Gastrocnemius medialis (tissue), 4 donors: ENCODE measurements around the gene LDB3. TPM values are rescaled to one million over a fixed set of nuclear protein-coding genes. Genes with fewer than 3 reads are reported as not detected.
A peak's percentile ranks its signal among the peaks of the same experiment; 100 is the strongest.

Source experiments
- ATAC-seq, 2 donors: fragments of 150-250 bp; one replicate each; pipeline ENCODE4 v1.9.1; 2016
- DNase-seq, 2 donors: peaks; one replicate each; pipeline ENCODE4 v3.0.0-alpha.2; 2019
- H3K27ac ChIP-seq, 4 donors: fragments of 200-600 bp; sonication (generic); 1 replicate in 1 of 4; 2 replicates in 3 of 4; pipeline ENCODE4 v1.5.1; 2016 to 2018; ENCODE audit warnings: mild to moderate bottlenecking in 2 of 4, moderate library complexity in 1 of 4
- H3K27me3 ChIP-seq, 3 donors: fragments of 200-600 bp; sonication (generic) in 2 of 3; 1 replicate in 1 of 3; 2 replicates in 2 of 3; pipeline versions ENCODE4 v1.5.1 to v1.6.0; 2016 to 2019; ENCODE audit warnings: mild to moderate bottlenecking in 1 of 3, moderate library complexity in 1 of 3
- H3K36me3 ChIP-seq, 2 donors: fragments of 200-600 bp; sonication (generic) in 1 of 2; one replicate each; pipeline ENCODE4 v1.5.1; 2017 to 2018
- H3K4me1 ChIP-seq, 2 donors: fragments of 200-600 bp; sonication (generic) in 1 of 2; one replicate each; pipeline ENCODE4 v1.5.1; 2016 to 2017; ENCODE audit warnings: mild to moderate bottlenecking in 2 of 2
- H3K4me3 ChIP-seq, 4 donors: fragments of 200-600 bp; sonication (generic) in 3 of 4; 1 replicate in 1 of 4; 2 replicates in 3 of 4; pipeline ENCODE4 v1.5.1; 2016 to 2019; ENCODE audit warnings: mild to moderate bottlenecking in 2 of 4
- H3K9me3 ChIP-seq, 3 donors: fragments of 200-600 bp; sonication (generic) in 2 of 3; 1 replicate in 1 of 3; 2 replicates in 2 of 3; pipeline ENCODE4 v1.5.1; 2016 to 2019
- POLR2A ChIP-seq, 2 donors: fragments of 450-650 bp; IDR thresholded peaks; one replicate each; pipeline ENCODE4 v1.6.1; 2017; ENCODE audit warnings: antibody characterized with exemption in 2 of 2, mild to moderate bottlenecking in 2 of 2, moderate library complexity in 2 of 2
- in situ Hi-C, 4 donors: fragments of 200-750 bp; cut with MboI; loops; one replicate each; pipeline versions ENCODE4 v1.15.0 to v1.8.0; 2017; ENCODE audit warnings: low sequenced_read_pairs in 4 of 4
- intact Hi-C: fragments of 100-400 bp; cut with DNase I; formaldehyde crosslinking; loops from one replicate; pipeline ENCODE4 v1.15.1; 2023; ENCODE audit warnings: low total_unique reads
- total RNA-seq, 4 donors: library from RNA; depleted of rRNA; stranded (reverse); fragments of >200 nt; gene quantifications; one replicate each; pipeline versions ENCODE4 v1.1.0 to v1.2.3, GENCODE V29; 2016
- TF ChIP-seq, protein P1 (sequence below), 5 experiments: fragments of 450-650 bp in 3 of 5; fragments of 200-600 bp in 2 of 5; sonication (generic) in 2 of 5; IDR thresholded peaks in 4 of 5; conservative IDR thresholded peaks in 1 of 5; 1 replicate in 4 of 5; 2 replicates in 1 of 5; pipeline ENCODE4 v1.5.1; 2016 to 2019; ENCODE audit warnings: antibody characterized with exemption in 5 of 5, mild to moderate bottlenecking in 3 of 5, moderate library complexity in 3 of 5

The LDB3 gene
- total RNA-seq, 4 donors from 2014 or later: 164 to 305 (median 227) TPM

DNA sequence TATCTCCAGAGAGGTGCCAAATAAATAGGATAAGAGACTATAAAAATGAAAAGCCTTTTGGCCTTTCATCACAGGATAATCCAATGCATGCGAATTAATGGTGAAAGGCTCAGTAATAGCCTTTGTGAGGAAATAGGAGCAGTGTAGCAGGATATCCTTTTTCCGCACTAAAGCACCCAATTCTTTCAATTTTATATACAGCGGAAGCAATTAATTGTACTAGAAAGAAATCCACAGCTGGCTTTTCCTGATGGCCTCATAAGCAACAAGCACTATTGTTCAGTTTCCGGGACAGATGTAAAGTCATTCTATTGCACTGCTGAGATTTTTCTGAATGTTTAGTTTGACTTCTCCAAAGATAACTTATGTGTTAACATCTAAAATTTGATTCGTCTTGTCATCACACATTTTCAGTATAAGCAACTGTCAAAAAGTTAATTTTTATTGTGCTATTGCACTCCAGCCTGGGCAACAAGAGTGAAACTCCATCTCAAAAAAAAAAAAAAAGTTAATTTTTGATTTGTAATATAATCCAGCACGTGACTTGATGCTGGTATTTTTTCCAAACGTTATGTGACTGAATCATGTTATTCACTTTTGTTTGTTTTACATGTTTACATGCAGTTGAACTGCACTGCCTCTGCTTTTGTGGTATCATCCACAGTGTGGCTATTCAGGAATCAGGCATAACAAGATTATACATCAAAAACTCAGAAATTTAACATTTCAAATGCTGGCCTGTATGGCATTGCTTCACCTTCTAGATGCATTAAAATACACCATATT is 79.7 kb downstream of the LDB3 start:
- peaks cover 8% of the 10 kb centered on the region in 2 donors for H3K4me1 ChIP-seq
- no peak overlapping the region for H3K4me3 ChIP-seq
- in situ Hi-C loops: no loop called here
- no peak overlapping the region for H3K27ac ChIP-seq
- ATAC-seq (no peak), DNase-seq (no peak)
- no peaks in the 10 kb centered on the region for H3K27me3 ChIP-seq
- intact Hi-C loops: no loop called here
- TF ChIP-seq, protein P1, sequence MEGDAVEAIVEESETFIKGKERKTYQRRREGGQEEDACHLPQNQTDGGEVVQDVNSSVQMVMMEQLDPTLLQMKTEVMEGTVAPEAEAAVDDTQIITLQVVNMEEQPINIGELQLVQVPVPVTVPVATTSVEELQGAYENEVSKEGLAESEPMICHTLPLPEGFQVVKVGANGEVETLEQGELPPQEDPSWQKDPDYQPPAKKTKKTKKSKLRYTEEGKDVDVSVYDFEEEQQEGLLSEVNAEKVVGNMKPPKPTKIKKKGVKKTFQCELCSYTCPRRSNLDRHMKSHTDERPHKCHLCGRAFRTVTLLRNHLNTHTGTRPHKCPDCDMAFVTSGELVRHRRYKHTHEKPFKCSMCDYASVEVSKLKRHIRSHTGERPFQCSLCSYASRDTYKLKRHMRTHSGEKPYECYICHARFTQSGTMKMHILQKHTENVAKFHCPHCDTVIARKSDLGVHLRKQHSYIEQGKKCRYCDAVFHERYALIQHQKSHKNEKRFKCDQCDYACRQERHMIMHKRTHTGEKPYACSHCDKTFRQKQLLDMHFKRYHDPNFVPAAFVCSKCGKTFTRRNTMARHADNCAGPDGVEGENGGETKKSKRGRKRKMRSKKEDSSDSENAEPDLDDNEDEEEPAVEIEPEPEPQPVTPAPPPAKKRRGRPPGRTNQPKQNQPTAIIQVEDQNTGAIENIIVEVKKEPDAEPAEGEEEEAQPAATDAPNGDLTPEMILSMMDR (IDR thresholded peaks at IDR 0.05 in 4 of 5, conservative IDR thresholded peaks at IDR 0.05 in 1 of 5): no peak
- no peak for TF ChIP-seq POLR2A (IDR thresholded peaks at IDR 0.05)
- H3K36me3 ChIP-seq: no peaks in the 10 kb centered on the region
- no peaks in the 10 kb centered on the region for H3K9me3 ChIP-seq

DNA sequence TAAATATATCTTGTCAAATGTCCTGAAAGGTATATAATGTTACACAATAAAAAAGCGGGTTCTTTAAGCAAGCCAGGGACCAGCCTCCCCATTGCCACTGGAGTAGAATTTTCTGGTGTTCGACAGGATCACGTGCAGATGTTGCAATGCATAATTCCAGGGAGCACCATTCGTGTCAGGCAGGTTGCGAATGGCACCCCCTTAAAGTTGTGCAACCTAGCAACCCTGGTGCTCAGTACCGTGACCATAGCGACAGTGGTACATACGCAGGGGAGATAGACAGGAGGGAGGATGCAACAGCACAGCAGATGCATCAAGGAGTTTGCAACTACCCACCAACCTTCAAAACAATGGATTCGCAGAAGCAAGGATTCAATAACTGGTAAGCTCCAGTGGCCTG is 81.5 kb downstream of the LDB3 start:
- DNase-seq (no peak), ATAC-seq (no peak)
- H3K36me3 ChIP-seq: no peaks in the 10 kb centered on the region
- no peak overlapping the region for H3K27ac ChIP-seq
- H3K4me3 ChIP-seq: no peak overlapping the region
- no peaks in the 10 kb centered on the region for H3K9me3 ChIP-seq
- intact Hi-C loops: no loop called here
- no peaks in the 10 kb centered on the region for H3K27me3 ChIP-seq
- TF ChIP-seq, protein P1 (IDR thresholded peaks at IDR 0.05 in 4 of 5, conservative IDR thresholded peaks at IDR 0.05 in 1 of 5): no peak
- no peak for TF ChIP-seq POLR2A (IDR thresholded peaks at IDR 0.05)
- in situ Hi-C loops: no loop called here
- H3K4me1 ChIP-seq: peaks cover 26 to 27% of the 10 kb centered on the region in 2 donors

DNA sequence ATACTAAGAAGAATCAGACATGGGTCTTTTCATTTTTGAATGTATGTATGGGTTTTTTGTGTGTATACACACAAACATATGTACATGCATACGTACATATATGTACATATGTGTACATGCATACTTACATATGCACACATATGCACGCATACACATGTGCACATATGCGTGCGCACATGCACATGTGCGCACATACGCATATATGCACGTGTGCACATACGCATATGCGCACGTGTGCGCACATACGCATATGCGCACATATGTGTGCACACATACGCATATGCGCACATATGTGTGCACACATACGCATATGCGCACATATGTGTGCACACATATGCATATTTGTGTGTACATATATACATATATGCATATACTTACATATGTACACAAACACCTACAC is 83.2 kb downstream of the LDB3 start:
- Histone ChIP-seq H3K4me3 (no peak overlapping the region), H3K27ac (peak overlapping the region in 1 of 4 donors; percentile 7), H3K4me1 (peaks cover 32 to 33% of the 10 kb centered on the region in 2 donors), H3K9me3 (no peaks in the 10 kb centered on the region), H3K27me3 (no peaks in the 10 kb centered on the region), H3K36me3 (no peaks in the 10 kb centered on the region)
- in situ Hi-C loops (no loop called here), intact Hi-C loops (no loop called here)
- DNase-seq (no peak), ATAC-seq (no peak)
- no peak for TF ChIP-seq POLR2A (IDR thresholded peaks at IDR 0.05)
- TF ChIP-seq, protein P1 (IDR thresholded peaks at IDR 0.05 in 4 of 5, conservative IDR thresholded peaks at IDR 0.05 in 1 of 5): no peak

DNA sequence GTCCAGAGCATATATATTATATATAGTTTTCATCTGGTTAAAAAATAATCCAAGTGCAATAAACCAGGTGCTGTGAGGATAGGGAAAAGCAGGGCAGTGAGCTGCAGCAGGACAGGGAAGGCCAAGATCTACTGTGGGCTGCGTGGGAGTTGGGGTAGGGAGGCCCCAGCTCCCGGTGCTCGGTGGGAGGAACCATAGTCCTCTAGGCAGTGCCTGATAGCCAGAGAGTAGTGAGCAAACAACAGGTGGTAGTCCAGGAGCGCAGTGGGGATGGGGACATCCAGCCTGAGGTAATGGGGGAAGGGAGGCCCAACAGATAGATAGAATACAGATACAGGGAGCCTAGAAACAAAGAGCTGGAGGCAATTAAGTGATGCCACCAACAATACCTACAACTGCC is 84.0 kb downstream of the LDB3 start:
- H3K9me3 ChIP-seq: no peaks in the 10 kb centered on the region
- no peak for ATAC-seq
- H3K27ac ChIP-seq: peak overlapping the region; percentile 95 to 99 (median 98)
- TF ChIP-seq, protein P1 (IDR thresholded peaks at IDR 0.05 in 4 of 5, conservative IDR thresholded peaks at IDR 0.05 in 1 of 5): no peak
- no peak for TF ChIP-seq POLR2A (IDR thresholded peaks at IDR 0.05)
- intact Hi-C loops: no loop called here
- peaks cover 32 to 33% of the 10 kb centered on the region in 2 donors for H3K4me1 ChIP-seq
- H3K36me3 ChIP-seq: no peaks in the 10 kb centered on the region
- no peaks in the 10 kb centered on the region for H3K27me3 ChIP-seq
- no peak for DNase-seq
- in situ Hi-C loops: no loop called here
- no peak overlapping the region for H3K4me3 ChIP-seq
